ENCODE measurements around the gene OXLD1. TPM values are rescaled to one million over a fixed set of nuclear protein-coding genes. Genes with fewer than 3 reads are reported as not detected.

The OXLD1 gene
- total RNA-seq, 2 experiments from 2014 or later = 53.0 to 56.1 TPM

GRCh38 chr17:81706232-81706611 is 39.8 kb upstream of the OXLD1 start:
- peaks cover 41% of the 10 kb centered on the region for H3K4me1 Mint-ChIP-seq
- H3K36me3 Mint-ChIP-seq = peaks cover 47% of the 10 kb centered on the region
- H3K27ac Mint-ChIP-seq = peak overlapping the region; percentile 8
- no peaks in the 10 kb centered on the region for H3K27me3 Mint-ChIP-seq
- peak overlapping the region; percentile 10 for H3K4me3 Mint-ChIP-seq
- DNase-seq = no peak
- no peaks in the 10 kb centered on the region for H3K9me3 Mint-ChIP-seq

GRCh38 chr17:81705518-81706231 is 39.3 kb upstream of the OXLD1 start:
- H3K27me3 Mint-ChIP-seq = no peaks in the 10 kb centered on the region
- peak overlapping the region; percentile 10 for H3K4me3 Mint-ChIP-seq
- no peak for DNase-seq
- peaks cover 50% of the 10 kb centered on the region for H3K36me3 Mint-ChIP-seq
- peaks cover 41% of the 10 kb centered on the region for H3K4me1 Mint-ChIP-seq
- no peaks in the 10 kb centered on the region for H3K9me3 Mint-ChIP-seq
- peak overlapping the region; percentile 38 for H3K27ac Mint-ChIP-seq

GRCh38 chr17:81703747-81704654 is 37.6 kb upstream of the OXLD1 start:
- Mint-ChIP-seq H3K9me3 (no peaks in the 10 kb centered on the region), H3K4me3 (peak overlapping the region; percentile 97), H3K4me1 (peaks cover 33% of the 10 kb centered on the region), H3K27ac (peak overlapping the region; percentile 81), H3K36me3 (peaks cover 49% of the 10 kb centered on the region), H3K27me3 (no peaks in the 10 kb centered on the region)
- no peak for DNase-seq

- Mint-ChIP-seq H3K27ac (peak within 1 kb of the TSS; percentile 97), H3K9me3 (no peaks in the 10 kb centered on the region), H3K4me3 (peak within 1 kb of the TSS; percentile 97), H3K27me3 (no peaks in the 10 kb centered on the region), H3K4me1 (peaks cover 30% of the 10 kb centered on the region), H3K36me3 (peaks cover 54% of the 10 kb centered on the region)
- DNase-seq = peak; percentile 92
Measured at GRCh38 chr17:81702934-81703746, 36.7 kb upstream of the OXLD1 start, which contains the start of gene MRPL12. TSS of gene MRPL12 (plus strand) at chr17:81703367. CDS start at chr17:81703502, 135 bp downstream.

GRCh38 chr17:81701288-81702071 is 35.1 kb upstream of the OXLD1 start:
- Mint-ChIP-seq H3K9me3 (no peaks in the 10 kb centered on the region), H3K27ac (peak overlapping the region; percentile 97), H3K4me1 (peaks cover 30% of the 10 kb centered on the region), H3K36me3 (peaks cover 53% of the 10 kb centered on the region), H3K27me3 (no peaks in the 10 kb centered on the region), H3K4me3 (peak overlapping the region; percentile 97)
- DNase-seq = no peak

GRCh38 chr17:81700353-81701287 is 34.2 kb upstream of the OXLD1 start:
- Mint-ChIP-seq H3K9me3 (no peaks in the 10 kb centered on the region), H3K27me3 (no peaks in the 10 kb centered on the region), H3K27ac (peak overlapping the region; percentile 77), H3K4me1 (peaks cover 26% of the 10 kb centered on the region), H3K4me3 (peak overlapping the region; percentile 54), H3K36me3 (peaks cover 45% of the 10 kb centered on the region)
- no peak for DNase-seq

- Mint-ChIP-seq H3K36me3 (peaks cover 26% of the 10 kb centered on the region), H3K27me3 (no peaks in the 10 kb centered on the region), H3K27ac (no peak overlapping the region), H3K4me3 (no peak overlapping the region), H3K9me3 (no peaks in the 10 kb centered on the region), H3K4me1 (peaks cover 15% of the 10 kb centered on the region)
- DNase-seq = no peak
Measured at GRCh38 chr17:81697261-81698044, 31.0 kb upstream of the OXLD1 start.

- no peak overlapping the region for H3K27ac Mint-ChIP-seq
- H3K36me3 Mint-ChIP-seq = peaks cover 16% of the 10 kb centered on the region
Measured at GRCh38 chr17:81696218-81696941, 30.0 kb upstream of the OXLD1 start.

GRCh38 chr17:81695801-81696200 is 29.4 kb upstream of the OXLD1 start:
- no peaks in the 10 kb centered on the region for H3K27me3 Mint-ChIP-seq
- H3K4me3 Mint-ChIP-seq = no peak overlapping the region
- no peak overlapping the region for H3K27ac Mint-ChIP-seq
- peaks cover 3% of the 10 kb centered on the region for H3K4me1 Mint-ChIP-seq
- DNase-seq = no peak
- peaks cover 12% of the 10 kb centered on the region for H3K36me3 Mint-ChIP-seq
- no peaks in the 10 kb centered on the region for H3K9me3 Mint-ChIP-seq

More at GRCh38 chr17:81696218-81696941, 30.0 kb upstream of the OXLD1 start:
- H3K4me3 Mint-ChIP-seq = no peak overlapping the region
- H3K9me3 Mint-ChIP-seq = no peaks in the 10 kb centered on the region
- H3K4me1 Mint-ChIP-seq = peaks cover 7% of the 10 kb centered on the region
- no peak for DNase-seq
- no peaks in the 10 kb centered on the region for H3K27me3 Mint-ChIP-seq

- Mint-ChIP-seq H3K4me3 (no peak overlapping the region), H3K4me1 (no peaks in the 10 kb centered on the region), H3K27ac (no peak overlapping the region), H3K27me3 (no peaks in the 10 kb centered on the region), H3K9me3 (no peaks in the 10 kb centered on the region), H3K36me3 (peaks cover 12% of the 10 kb centered on the region)
- DNase-seq = no peak
Measured at GRCh38 chr17:81695211-81695610, 28.8 kb upstream of the OXLD1 start.

- Mint-ChIP-seq H3K36me3 (peaks cover 12% of the 10 kb centered on the region), H3K4me1 (no peaks in the 10 kb centered on the region), H3K27me3 (no peaks in the 10 kb centered on the region), H3K9me3 (no peaks in the 10 kb centered on the region), H3K27ac (no peak overlapping the region), H3K4me3 (no peak overlapping the region)
- no peak for DNase-seq
Measured at GRCh38 chr17:81694810-81695209, 28.4 kb upstream of the OXLD1 start.

- Mint-ChIP-seq H3K4me3 (no peak overlapping the region), H3K4me1 (no peaks in the 10 kb centered on the region), H3K9me3 (no peaks in the 10 kb centered on the region), H3K27ac (no peak overlapping the region), H3K27me3 (no peaks in the 10 kb centered on the region), H3K36me3 (peaks cover 16% of the 10 kb centered on the region)
- no peak for DNase-seq
Measured at GRCh38 chr17:81693509-81694210, 27.3 kb upstream of the OXLD1 start.
